ENCODE measurements around the gene NEUROD2. TPM values are rescaled to one million over a fixed set of nuclear protein-coding genes. Genes with fewer than 3 reads are reported as not detected.

The NEUROD2 gene
- total RNA-seq, 1 experiment from 2014 or later, result not detected

- Mint-ChIP-seq H3K4me3 (ENCODE audit: unreplicated experiment) (no peak overlapping the region), H3K9me3 (ENCODE audit: unreplicated experiment) (no peaks in the 10 kb centered on the region), H3K27me3 (ENCODE audit: insufficient read depth, unreplicated experiment) (peaks cover 22% of the 10 kb centered on the region), H3K27ac (ENCODE audit: low read depth, unreplicated experiment) (no peak overlapping the region), H3K4me1 (ENCODE audit: insufficient read depth, unreplicated experiment) (no peaks in the 10 kb centered on the region), H3K36me3 (ENCODE audit: insufficient read depth, unreplicated experiment) (no peaks in the 10 kb centered on the region)
- CTCF ChIA-PET, result interaction anchor here (0.5 to 9.9 kb wide), 4 partner anchors 11 to 443 kb away, joined by 3 to 146 read pairs (median 4); no protein-coding TSS in a partner anchor
- DNase-seq (ENCODE audit: unreplicated experiment), result no peak
- intact Hi-C loops (cut with micrococcal nuclease), result no loop called here
- POLR2A ChIA-PET, result interaction anchor here (1.1 kb wide), 1 partner anchor 57 kb away, joined by 4 read pairs; no protein-coding TSS in a partner anchor
- no peak for TF ChIP-seq CTCF (IDR thresholded peaks at IDR 0.05; ENCODE audit: unreplicated experiment)
- no TSS peak for BruUV-seq (replicated peaks)
Observed at GRCh38 chr17:39632153-39632941, 24.6 kb upstream of the NEUROD2 start.

GRCh38 chr17:39631403-39631802, 23.7 kb upstream of the NEUROD2 start:
- POLR2A ChIA-PET, result interaction anchor here (1.5 kb wide), 1 partner anchor 13 kb away, joined by 3 read pairs; no protein-coding TSS in a partner anchor
- peaks cover 27% of the 10 kb centered on the region for H3K27me3 Mint-ChIP-seq (ENCODE audit: insufficient read depth, unreplicated experiment)
- H3K36me3 Mint-ChIP-seq (ENCODE audit: insufficient read depth, unreplicated experiment), result no peaks in the 10 kb centered on the region
- H3K27ac Mint-ChIP-seq (ENCODE audit: low read depth, unreplicated experiment), result no peak overlapping the region
- intact Hi-C loops (cut with micrococcal nuclease), result no loop called here
- CTCF ChIA-PET, result interaction anchor here (0.6 to 9.9 kb wide), 5 partner anchors 10 to 279 kb away, joined by 3 to 146 read pairs (median 4); no protein-coding TSS in a partner anchor
- H3K4me3 Mint-ChIP-seq (ENCODE audit: unreplicated experiment), result no peak overlapping the region
- peak; percentile 53 for DNase-seq (ENCODE audit: unreplicated experiment)
- no TSS peak for BruUV-seq (replicated peaks)
- no peak for TF ChIP-seq CTCF (IDR thresholded peaks at IDR 0.05; ENCODE audit: unreplicated experiment)
- no peaks in the 10 kb centered on the region for H3K9me3 Mint-ChIP-seq (ENCODE audit: unreplicated experiment)
- no peaks in the 10 kb centered on the region for H3K4me1 Mint-ChIP-seq (ENCODE audit: insufficient read depth, unreplicated experiment)

GRCh38 chr17:39629898-39630297, 22.2 kb upstream of the NEUROD2 start:
- CTCF ChIA-PET, result interaction anchor here (0.7 to 2.2 kb wide), 4 partner anchors 10 to 1304 kb away, joined by 3 to 13 read pairs (median 4); partner anchors contain the start of gene MIEN1
- H3K4me1 Mint-ChIP-seq (ENCODE audit: insufficient read depth, unreplicated experiment), result peaks cover 3% of the 10 kb centered on the region
- intact Hi-C loops (cut with micrococcal nuclease), result no loop called here
- BruUV-seq (replicated peaks), result no TSS peak
- H3K27ac Mint-ChIP-seq (ENCODE audit: low read depth, unreplicated experiment), result no peak overlapping the region
- no peak overlapping the region for H3K4me3 Mint-ChIP-seq (ENCODE audit: unreplicated experiment)
- POLR2A ChIA-PET, result interaction anchor here (0.6 kb wide), 1 partner anchor 8 kb away, joined by 3 read pairs; no protein-coding TSS in a partner anchor
- H3K9me3 Mint-ChIP-seq (ENCODE audit: unreplicated experiment), result no peaks in the 10 kb centered on the region
- H3K36me3 Mint-ChIP-seq (ENCODE audit: insufficient read depth, unreplicated experiment), result no peaks in the 10 kb centered on the region
- peaks cover 37% of the 10 kb centered on the region for H3K27me3 Mint-ChIP-seq (ENCODE audit: insufficient read depth, unreplicated experiment)
- DNase-seq (ENCODE audit: unreplicated experiment), result peak; percentile 27
- no peak for TF ChIP-seq CTCF (IDR thresholded peaks at IDR 0.05; ENCODE audit: unreplicated experiment)

GRCh38 chr17:39629494-39629880, 21.8 kb upstream of the NEUROD2 start:
- TF ChIP-seq CTCF (IDR thresholded peaks at IDR 0.05; ENCODE audit: unreplicated experiment), result no peak
- no TSS peak for BruUV-seq (replicated peaks)
- POLR2A ChIA-PET, result interaction anchor here (0.7 kb wide), 1 partner anchor 508 kb away, joined by 3 read pairs; no protein-coding TSS in a partner anchor
- Mint-ChIP-seq H3K27ac (ENCODE audit: low read depth, unreplicated experiment) (no peak overlapping the region), H3K27me3 (ENCODE audit: insufficient read depth, unreplicated experiment) (peaks cover 37% of the 10 kb centered on the region), H3K9me3 (ENCODE audit: unreplicated experiment) (no peaks in the 10 kb centered on the region), H3K4me3 (ENCODE audit: unreplicated experiment) (no peak overlapping the region), H3K36me3 (ENCODE audit: insufficient read depth, unreplicated experiment) (no peaks in the 10 kb centered on the region), H3K4me1 (ENCODE audit: insufficient read depth, unreplicated experiment) (peaks cover 3% of the 10 kb centered on the region)
- intact Hi-C loops (cut with micrococcal nuclease), result no loop called here
- CTCF ChIA-PET, result interaction anchor here (0.7 to 2.2 kb wide), 4 partner anchors 9 to 1303 kb away, joined by 3 to 13 read pairs (median 4); no protein-coding TSS in a partner anchor
- no peak for DNase-seq (ENCODE audit: unreplicated experiment)

Measured in MCF 10A (cell line).